Fibroblast of skin of abdomen (primary cell): ENCODE data around the gene S100A13.

Experiments
- DNase-seq: peaks from one replicate; pipeline ENCODE4 v3.0.0-alpha.2; 2013

S100A13 gene

DNA sequence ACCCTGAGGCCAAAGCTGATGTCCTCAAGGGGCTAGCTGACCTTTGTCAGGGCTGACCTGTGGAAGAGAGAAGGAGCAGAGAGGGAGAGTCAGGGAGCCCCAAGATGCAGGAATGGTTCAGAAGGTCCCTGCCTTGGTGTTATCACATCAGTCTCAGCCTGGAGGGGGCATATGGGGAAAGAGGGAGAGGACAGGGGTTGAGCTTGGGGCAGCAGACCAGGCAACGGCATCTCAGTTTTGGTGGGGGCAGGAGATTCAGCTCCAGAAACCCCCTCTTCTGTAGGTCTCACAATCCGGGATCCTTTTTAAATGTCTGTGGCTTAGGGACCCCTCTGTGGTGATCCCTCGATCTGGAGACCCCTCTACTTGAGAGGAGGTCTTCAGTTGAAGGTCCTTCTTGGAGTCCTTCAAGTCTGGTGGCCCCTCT is 815 bp downstream of the S100A13 start:
- no peak for DNase-seq

DNA sequence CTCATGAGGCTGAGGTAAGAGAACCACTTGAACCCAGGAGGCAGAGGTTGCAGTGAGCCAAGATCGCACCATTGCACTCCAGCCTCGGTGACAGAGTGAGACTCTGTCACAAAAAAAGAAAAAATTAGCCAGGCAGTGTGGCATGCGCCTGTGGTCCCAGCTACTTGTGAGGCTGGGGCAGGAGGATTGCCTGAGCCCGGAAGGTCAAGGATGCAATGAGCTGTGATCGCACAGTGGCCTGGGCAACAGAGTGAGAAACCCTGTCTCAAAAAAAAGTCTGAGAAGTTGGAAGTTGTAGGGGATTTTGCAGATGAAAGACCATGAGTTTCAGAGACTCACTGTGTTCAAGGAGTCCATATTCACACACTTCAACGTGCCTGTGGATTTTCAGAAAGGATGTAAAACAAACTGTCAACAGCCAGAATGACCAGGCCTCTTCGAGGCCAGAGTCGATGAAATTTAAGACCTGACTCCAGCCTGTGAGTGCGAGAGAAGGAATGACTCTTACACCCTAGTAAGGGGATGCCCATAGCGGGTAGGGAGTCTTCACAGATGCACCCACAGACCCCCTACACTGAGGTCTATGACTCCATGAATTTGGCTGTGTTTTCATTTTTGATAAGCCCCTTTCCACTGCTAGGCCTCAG is 2.2 kb downstream of the S100A13 start:
- DNase-seq = no peak

DNA sequence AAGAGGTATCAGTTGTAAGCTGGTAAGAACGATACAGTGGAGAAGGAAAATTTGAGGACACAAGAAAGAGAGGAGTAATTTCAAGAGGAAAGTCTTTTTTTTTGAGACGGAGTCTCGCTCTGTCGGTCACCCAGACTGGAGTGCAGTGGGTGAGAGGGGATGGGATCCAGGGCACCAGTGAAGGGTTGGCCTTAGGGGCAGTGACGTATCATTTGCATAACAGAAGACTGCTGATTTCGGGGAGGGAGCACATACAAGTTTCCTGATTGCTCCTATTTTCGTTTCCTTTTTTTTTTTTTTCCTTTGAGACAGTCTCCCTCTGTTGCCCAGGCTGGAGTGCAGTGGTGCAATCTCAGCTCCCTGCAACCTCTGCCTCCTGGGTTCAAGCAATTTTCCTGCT is 4.2 kb downstream of the S100A13 start:
- DNase-seq = no peak

DNA sequence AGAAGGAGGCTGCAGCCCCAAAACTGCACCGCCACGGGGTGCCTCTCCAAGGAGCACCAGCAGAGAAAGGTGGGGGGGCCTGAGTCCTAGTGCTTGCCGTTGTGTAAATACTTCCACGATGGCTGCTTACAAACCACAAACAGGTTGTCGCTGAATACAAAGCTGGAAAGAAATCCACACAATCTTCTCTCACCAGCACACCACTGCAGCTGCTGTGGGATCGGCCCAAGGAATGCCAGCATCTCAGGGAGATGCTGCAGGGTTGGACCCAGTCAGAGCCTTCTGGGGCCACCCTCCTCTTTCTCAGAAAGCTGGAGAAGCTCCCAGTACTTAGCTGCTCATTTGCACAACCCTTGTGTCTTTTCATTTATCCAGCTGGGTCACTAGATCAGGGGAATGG is 8.1 kb downstream of the S100A13 start:
- no peak for DNase-seq

DNA sequence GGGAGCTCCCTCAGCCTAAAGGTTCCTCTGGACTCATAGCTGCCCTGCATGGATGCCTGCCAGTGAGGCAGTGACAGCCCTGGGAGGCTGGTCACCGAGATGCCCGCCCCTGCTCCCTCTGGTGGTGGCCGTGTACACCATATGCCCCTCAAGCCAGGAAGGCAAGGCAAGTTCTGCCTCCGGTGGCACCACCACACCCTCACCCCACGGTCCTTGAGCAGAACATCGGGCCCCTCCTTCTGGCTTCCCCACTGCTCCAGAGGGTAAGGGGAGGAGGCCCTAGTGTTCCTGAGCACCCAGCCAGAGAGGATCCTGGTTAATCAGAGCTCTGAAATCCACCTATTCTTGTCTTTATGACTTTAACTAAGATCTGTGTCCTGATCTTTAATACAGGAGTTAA is 9.6 kb downstream of the S100A13 start:
- peak; percentile 39 for DNase-seq

DNA sequence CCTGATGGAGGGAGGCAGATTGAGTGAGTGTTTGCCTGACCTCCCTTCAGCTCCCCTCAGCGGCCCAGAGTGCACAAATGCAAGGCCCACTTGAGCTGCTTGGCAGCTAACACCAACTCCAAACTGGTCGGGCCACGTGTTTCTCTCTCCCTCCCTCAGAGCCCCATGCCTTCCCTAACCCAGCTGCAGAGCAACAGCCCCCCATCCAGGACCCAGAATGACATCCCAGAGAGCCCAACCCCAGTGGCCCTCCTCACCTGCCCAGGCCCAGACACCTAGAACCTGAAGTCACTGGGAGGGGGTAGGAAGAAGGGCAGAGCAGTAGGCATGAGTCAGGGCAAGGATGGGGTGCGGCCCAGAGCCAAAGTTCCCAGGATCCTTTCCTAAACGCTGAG is 10.4 kb downstream of the S100A13 start:
- DNase-seq = no peak

DNA sequence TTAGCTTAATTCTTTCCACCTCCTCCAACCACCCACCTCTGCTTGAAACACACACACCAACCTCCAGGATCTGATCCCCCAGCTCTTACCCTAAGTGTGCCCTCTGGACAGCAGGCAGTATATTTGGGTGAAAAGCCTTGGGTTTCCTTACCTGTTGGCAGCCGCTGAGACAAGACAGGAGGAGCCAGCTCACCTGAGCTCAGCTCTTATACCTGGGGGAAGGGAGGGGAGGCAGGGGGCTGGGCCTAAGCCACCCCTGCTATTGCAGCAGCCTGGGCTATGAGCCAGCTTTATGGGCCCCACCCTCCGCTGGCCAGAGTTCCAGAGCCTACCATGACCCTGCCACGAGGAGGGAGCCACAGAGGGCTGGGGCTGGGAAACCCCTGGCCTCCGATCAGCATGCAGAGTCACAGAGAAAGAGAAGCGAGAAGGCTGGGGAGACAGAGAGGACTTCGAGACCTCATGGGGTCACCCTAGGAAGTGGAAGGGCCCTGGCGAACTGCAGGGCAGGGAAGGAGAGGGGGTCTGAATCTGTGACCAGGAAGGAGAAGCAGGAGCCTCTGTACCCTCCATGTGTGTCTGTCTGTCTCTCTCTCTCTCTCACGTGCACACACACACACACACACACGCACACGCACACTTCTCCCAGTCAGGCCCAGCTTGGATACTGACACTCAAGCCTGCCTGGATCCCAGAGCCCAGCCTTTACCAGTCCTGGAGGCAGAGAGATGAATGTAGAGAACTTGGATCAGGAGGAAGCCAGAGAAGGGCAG is 11.0 kb downstream of the S100A13 start, which contains the start of gene S100A14:
TSS of gene S100A14 (minus strand) at position 182 of the 773 bp plus-strand sequence. CDS start 467 bp downstream, outside the sequence.
- no peak for DNase-seq

DNA sequence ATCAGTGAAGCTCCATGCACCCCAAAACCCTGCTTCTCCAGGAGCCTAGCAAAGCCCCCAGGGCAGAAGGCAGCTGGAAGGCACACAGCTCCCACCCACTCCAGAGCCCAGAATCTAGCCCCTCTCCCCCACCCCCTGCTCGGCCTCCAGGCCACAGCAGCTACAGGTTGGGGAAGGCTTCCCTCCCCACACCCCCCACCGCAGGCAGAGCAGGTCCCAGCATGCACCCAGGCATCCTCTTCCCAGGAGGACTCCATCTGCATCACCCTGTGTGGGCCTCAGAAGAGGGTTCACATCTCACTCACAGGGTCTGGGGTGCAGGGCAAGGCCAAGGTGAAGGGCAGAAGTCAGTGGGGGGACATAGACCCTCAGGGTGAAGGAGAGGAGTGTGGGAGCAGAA is 11.9 kb downstream of the S100A13 start:
- no peak for DNase-seq

DNA sequence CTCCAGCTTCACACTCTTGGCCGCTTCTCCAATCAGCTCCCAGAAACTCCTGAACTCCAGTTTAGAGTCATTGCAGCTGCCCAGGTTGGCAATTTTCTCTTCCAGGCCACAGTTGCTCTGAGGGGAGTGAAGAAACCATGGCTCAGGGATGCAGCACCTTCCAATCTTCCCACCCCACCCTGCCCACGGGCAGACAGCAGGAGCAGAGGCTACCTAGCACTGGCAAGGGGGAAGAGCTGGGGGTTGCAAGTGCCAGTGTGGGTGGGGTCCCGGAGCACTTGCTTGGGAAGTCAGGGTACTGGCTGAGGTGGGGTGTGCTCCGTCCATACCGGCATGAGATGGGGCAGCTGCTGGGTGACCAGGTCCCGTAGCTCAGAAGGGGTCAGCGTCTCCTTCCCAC is 12.4 kb downstream of the S100A13 start:
- DNase-seq = no peak

DNA sequence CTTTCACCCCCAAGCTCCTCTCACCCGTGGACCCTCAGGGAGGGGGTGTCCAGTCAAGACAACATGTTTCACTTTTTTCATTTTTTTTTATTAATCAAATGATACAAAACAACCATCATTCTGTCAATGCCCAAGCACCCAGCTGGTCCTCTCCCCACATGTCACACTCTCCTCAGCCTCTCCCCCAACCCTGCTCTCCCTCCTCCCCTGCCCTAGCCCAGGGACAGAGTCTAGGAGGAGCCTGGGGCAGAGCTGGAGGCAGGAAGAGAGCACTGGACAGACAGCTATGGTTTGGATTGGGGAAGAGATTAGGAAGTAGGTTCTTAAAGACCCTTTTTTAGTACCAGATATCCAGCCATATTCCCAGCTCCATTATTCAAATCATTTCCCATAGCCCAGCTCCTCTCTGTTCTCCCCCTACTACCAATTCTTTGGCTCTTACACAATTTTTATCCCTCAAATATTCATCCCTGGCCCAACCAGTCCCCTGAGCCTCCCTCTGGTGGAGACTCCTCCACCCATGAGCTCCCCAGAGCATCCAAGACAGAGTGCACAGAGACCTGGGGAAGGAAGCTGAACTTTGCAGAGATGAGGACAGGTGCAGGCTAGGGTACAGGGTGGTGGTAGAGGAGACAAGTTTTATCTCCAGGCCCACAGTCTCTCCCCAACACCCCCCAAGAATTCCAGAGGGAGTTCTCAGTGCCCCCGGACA is 13.0 kb downstream of the S100A13 start:
- no peak for DNase-seq

DNA sequence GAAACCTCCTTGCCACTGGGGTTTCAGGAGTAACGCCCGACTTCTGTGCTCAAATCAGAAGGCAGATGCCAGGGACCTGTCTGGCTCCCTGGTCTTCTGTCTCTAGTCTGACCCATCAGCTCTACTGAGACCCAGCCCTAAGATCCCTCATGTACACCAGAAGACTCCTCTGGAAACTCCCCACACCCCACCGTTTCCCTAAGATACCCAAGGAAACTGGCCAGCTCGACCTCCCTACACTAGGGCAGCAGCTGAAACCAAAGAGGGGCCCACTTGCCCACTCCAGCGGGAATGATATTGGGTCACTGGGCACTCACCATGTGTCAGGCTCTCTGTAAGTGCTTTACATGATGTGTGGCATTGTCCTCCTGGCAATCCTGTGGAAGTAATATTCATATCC is 13.9 kb downstream of the S100A13 start:
- no peak for DNase-seq

DNA sequence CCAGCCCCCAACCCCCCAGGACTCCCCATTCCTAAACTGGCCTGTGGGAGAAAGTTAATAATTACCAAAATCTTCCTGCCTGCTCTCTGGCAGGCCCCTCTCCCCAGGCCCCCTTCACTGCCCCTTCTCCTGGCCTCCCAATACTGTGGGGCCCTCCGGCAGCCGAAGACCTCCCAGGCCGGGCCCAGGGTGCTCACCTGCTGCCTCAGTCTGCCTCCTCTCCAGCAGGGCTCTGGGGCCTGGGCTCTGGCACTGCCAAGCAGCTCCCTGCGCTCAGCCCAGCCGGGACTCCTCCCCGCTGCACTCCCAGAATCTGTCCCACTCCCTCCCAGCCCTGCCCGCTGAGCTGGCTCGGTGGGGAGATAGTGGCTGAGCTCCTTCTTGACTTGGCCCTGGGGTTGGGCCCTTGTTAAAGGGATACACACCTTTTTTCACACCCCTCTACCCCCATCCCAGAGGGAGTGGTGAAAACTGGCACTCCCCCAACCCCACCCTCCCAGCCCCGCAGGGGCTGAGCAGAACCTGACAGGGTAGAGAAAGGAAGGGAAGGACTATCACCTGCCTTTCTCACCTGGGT is 14.5 kb downstream of the S100A13 start, which contains the start of gene S100A16:
TSS of gene S100A16 (minus strand) at position 383 of the 577 bp plus-strand sequence. CDS start 4,986 bp downstream, outside the sequence.
- DNase-seq = peak; percentile 63

DNA sequence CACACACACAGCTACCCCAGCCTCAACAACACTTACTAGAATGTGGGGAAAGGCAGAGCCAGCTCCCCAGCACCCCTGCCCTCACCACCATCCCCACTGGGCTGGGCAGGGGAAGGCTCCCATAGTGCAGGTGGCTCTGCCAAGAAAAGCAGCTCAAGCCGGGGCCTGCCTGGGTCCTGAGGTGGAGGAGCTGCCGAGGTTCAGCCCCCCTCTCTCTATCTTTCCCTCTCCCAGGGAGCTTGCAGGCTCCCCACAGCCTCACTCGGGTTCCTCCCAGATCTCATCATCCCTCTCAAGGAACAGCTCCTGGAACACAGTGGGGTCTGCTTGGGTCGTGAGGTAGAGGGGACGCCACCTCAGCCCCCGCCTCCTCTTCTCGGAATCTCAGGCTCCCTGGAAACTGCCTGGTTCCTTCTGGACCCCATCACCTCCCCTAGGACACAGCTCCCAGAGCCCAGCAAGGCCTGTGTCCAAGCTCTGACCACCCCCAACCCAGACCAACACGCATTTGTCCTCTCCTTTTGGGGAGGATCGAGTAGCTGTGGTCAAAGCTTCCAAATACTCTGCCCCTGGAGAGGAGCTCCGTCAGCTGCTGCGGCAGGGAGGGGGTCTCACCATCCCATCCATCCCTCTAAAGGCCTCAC is 15.1 kb downstream of the S100A13 start:
- DNase-seq = no peak

DNA sequence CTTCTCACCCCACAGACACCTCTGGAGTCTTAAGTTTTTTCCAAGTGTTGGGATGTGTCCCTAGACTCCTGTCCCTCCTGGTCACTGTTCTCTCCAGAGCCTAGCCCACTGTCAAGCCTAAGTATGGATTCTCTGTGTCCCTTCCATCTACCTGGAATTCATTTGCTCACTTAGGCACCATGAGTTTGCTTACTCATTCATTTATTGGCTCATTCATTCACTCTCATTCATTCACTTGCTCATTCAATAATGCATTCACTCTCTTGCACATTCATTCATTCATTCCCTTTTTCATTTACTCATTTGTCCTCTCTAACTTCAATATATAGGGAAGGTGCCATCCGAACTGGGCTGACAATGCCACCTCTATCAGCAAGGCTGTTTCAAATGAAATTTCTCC is 15.9 kb downstream of the S100A13 start:
- DNase-seq = no peak

DNA sequence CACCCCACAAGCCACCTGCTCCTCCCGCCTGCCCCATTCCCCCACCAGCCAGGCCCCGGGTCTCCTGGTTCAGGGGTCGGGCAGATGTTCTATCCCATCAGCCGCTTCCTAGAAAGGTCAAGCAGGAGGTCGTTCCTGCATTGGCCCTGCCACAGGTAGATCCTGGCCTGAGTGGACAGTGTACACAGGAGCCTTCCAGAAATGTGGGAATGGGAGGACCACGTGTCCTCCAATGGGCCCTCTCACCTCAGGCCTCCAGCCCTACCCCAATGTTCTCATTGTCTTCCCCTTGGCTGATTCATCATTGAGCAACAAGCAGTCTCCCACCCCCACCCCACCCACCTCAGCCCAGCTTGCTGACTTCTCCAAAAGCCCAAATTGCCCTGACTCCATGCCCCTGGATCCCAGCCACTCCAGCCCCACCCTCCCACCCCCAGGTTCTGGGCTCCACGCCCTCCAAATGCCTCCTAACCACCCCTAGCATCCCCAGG is 16.4 kb downstream of the S100A13 start:
- no peak for DNase-seq

DNA sequence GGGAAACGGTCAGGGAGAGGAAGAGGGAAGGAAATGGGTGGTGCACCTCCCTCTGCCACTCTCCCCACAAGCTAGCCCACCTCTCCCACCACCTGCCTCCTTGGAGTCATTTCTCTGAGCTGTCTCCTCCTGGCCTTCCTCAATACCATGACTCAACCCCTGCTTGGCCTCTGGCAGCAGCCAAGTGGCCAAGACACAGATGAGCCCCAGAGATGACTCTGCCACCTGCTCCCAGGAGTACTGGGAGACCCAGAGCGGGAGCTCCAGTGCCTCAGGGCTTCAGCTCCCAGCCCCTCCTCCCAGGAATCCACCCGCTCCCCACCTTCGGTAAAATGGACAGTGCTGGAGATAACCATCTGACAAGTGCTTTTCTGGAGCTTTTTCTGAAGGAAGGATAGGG is 17.0 kb downstream of the S100A13 start:
- no peak for DNase-seq

DNA sequence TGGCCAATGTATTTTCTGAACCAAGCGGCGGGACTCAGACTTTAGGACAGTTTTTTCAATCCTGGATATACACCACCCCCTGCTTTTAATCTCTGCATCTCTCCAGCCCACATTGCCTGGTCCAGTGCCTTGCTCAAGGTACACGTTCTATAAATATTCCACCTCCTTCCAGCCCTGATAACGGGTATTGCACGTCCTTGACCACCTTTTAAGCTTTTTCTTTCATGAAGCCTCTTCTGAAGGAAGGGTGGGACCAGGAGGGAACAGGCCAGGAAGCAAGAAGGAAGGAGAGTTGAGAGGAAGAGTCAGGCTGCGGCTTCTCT is 17.8 kb downstream of the S100A13 start:
- no peak for DNase-seq

DNA sequence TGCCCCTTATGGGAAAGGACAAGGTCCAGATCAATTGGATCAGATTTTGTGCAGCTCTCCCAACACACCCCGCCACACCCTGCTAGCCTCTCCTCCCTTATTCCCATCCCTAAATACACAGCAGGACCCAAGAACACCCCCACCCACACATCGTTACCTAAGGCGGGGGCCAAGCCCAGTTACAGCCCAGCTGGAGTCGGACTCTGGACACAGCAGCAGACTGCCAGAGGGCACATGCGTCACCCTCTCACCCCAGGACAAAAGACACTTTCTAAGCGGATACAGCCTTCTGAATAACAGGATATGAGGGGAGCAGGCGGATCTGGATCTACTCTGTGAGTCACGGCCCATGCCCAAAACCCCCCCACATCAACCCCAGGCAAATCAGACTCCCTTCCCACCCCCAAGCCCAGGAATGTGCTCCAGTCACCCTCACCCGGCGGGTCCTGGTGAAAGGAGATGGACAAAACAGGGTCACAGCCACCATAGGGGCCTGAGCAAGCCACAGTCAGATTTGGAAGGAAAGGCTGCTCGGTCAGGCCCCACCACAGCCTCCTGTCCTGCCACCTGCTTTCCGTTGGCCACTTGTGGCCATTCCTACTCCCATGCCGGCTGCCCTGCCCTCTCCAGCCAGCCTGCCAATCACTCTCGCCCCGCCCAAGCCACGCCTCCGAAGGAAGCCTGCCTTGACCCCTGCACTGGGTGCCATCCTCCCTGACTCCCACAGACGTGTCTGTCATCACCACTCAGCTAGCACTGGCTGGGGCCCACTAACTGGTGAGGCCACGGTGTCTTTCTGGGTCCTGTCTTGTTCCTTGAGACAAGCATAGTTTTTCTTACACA is 18.3 kb downstream of the S100A13 start:
- peak; percentile 84 for DNase-seq

DNA sequence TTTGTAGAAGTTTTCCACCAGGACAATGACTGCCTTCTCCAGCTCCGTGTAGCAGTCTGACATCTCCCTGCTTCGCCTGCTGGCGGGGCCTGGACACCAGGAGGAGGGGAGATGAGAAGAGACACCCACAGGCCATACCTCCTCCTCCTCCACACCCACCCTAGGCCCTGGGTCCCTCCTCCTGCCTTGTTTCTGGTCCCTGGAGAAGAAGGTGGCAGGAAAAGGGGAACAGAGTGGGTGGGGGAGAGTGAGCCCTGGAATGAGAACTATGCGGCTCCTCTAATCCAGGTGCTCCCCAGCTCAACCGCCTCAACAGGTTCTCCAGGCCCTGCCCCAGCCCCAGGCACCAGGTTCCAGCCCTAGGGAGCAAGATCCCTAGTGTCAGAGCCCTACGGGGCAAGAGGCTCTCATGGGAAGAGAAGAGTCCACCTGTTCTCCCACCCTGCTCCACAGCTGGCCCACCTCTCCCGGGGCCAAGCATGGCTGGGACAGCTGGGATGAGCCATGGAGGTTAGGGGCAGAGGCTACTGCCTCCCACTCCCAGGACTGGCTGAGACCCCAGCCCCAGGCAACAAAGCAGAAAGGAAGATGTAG is 19.1 kb downstream of the S100A13 start:
- no peak for DNase-seq

DNA sequence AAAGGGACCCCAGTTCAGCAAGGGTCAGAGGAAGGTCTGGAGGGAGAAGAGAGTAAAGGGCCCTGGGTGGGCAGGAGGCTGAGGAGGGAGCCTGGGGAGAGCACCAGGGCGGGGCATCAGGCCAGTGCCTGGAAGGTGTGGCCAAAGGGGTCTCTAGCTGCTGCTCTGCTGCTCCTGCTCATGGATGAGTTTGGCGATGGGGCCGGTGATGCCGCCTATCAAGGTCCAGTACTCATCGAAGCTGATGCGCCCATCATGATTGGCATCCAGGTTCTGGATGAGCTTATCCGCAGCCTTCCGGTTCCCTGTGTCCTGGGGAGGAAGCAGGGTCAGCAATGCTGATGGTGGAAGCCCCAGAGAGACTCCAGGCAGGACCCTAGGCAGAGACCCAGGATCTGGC is 19.9 kb downstream of the S100A13 start:
- no peak for DNase-seq

DNA sequence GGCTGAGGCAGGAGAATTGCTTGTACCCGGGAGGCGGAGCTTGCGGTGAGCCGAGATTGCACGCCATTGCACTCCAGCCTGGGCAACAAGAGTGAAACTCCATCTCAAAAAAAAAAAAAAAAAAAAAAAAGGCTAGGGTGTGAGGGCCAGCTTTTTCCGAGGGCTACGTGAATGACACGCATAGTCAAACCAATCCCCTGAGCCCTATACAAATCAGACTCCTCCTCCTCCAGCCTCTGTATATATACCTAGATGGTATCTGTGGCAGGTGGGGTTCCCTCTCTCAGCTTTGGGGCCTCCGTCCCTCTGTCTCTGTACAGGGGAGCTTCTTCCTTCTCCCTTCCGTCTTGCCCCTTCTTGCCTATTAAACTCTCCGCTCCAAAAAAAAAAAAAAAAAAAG is 21.1 kb downstream of the S100A13 start:
- DNase-seq = no peak
